Karpas-422 (cell line): ENCODE data around the gene PCSK4. TPM values are rescaled to one million over a fixed set of nuclear protein-coding genes. Genes with fewer than 3 reads are reported as not detected.

Experiments used
- DNase-seq: peaks from one replicate; pipeline ENCODE4 v3.0.0-alpha.2; 2015
- H2AFZ ChIP-seq: fragments of 200-600 bp; sonication (generic); 2 replicates; pipeline ENCODE4 v1.6.1; 2014; ENCODE audit warnings: antibody characterized with exemption, low read length, mixed read lengths
- H3K27ac ChIP-seq: fragments of 200-600 bp; sonication (generic); 2 replicates; pipeline ENCODE4 v1.5.1; 2014; ENCODE audit warnings: mild to moderate bottlenecking, low read length, moderate library complexity
- H3K27me3 ChIP-seq: fragments of 200-600 bp; sonication (generic); 2 replicates; pipeline ENCODE4 v1.6.1; 2014; ENCODE audit warnings: low read length, mixed read lengths
- H3K36me3 ChIP-seq: fragments of 200-600 bp; sonication (generic); 2 replicates; pipeline ENCODE4 v1.6.1; 2014; ENCODE audit warnings: low read length, mixed read lengths; ENCODE audit not compliant: insufficient read depth
- H3K4me1 ChIP-seq: fragments of 200-600 bp; sonication (generic); 2 replicates; pipeline ENCODE4 v1.6.1; 2014; ENCODE audit warnings: mild to moderate bottlenecking, low read length, mixed read lengths
- H3K4me2 ChIP-seq: fragments of 200-600 bp; sonication (generic); 2 replicates; pipeline ENCODE4 v1.6.1; 2014; ENCODE audit warnings: low read length, low read depth, mild to moderate bottlenecking; ENCODE audit not compliant: poor library complexity, severe bottlenecking
- H3K4me3 ChIP-seq: fragments of 200-600 bp; sonication (generic); 2 replicates; pipeline ENCODE4 v1.5.1; 2014; ENCODE audit warnings: mild to moderate bottlenecking, antibody characterized with exemption, low read length, mixed read lengths
- H3K79me2 ChIP-seq: fragments of 200-600 bp; sonication (generic); 2 replicates; pipeline ENCODE4 v1.6.1; 2014; ENCODE audit warnings: mild to moderate bottlenecking, low read length, mixed read lengths
- H3K9ac ChIP-seq: fragments of 200-600 bp; sonication (generic); 2 replicates; pipeline ENCODE4 v1.6.0; 2014; ENCODE audit warnings: low read length
- H3K9me2 ChIP-seq: fragments of 200-600 bp; sonication (generic), shearing (Covaris generic); replicated peaks from 2 replicates; pipeline ENCODE4 v1.6.0; 2014; ENCODE audit warnings: mild to moderate bottlenecking, low read length, moderate library complexity; ENCODE audit not compliant: insufficient read depth
- H3K9me3 ChIP-seq: fragments of 300-700, 200-600 bp; sonication (generic); 2 replicates; pipeline ENCODE4 v1.6.1; 2014; ENCODE audit warnings: low read length, mixed read lengths
- H4K20me1 ChIP-seq: fragments of 200-600 bp; sonication (generic); 2 replicates; pipeline ENCODE4 v1.6.1; 2014; ENCODE audit warnings: mild to moderate bottlenecking, antibody characterized with exemption, low read length, low read depth; ENCODE audit not compliant: insufficient read depth
- total RNA-seq: library from RNA; depleted of rRNA; stranded (reverse); fragments of >200 nt; shearing (Covaris generic); gene quantifications from 2 replicates; pipeline ENCODE4 v1.2.3, GENCODE V29; 2014; ENCODE audit warnings: low replicate concordance

PCSK4 gene
- total RNA-seq, 1 experiment from 2014 or later, result 2.0 TPM

GRCh38 chr19:1488282-1488601 is 1.9 kb downstream of the PCSK4 start:
- Histone ChIP-seq H3K4me3 (no peak overlapping the region), H4K20me1 (no peaks in the 10 kb centered on the region), H3K4me1 (peaks cover 16% of the 10 kb centered on the region), H3K79me2 (no peaks in the 10 kb centered on the region), H2AFZ (no peak overlapping the region), H3K27me3 (no peaks in the 10 kb centered on the region), H3K36me3 (no peaks in the 10 kb centered on the region), H3K27ac (no peak overlapping the region), H3K9ac (no peak overlapping the region), H3K9me2 (no peaks in the 10 kb centered on the region), H3K9me3 (no peaks in the 10 kb centered on the region), H3K4me2 (no peak overlapping the region)
- DNase-seq, result peak; percentile 38

- Histone ChIP-seq H3K9ac (no peak overlapping the region), H4K20me1 (no peaks in the 10 kb centered on the region), H3K4me1 (peaks cover 16% of the 10 kb centered on the region), H3K4me2 (no peak overlapping the region), H3K36me3 (no peaks in the 10 kb centered on the region), H3K79me2 (no peaks in the 10 kb centered on the region), H3K27me3 (no peaks in the 10 kb centered on the region), H3K27ac (no peak overlapping the region), H2AFZ (no peak overlapping the region), H3K9me3 (no peaks in the 10 kb centered on the region), H3K4me3 (no peak overlapping the region), H3K9me2 (no peaks in the 10 kb centered on the region)
- DNase-seq, result no peak
These were observed 2.4 kb downstream of the PCSK4 start for GRCh38 chr19:1487576-1488281.

- no peak overlapping the region for H3K9ac ChIP-seq
These were observed 3.2 kb downstream of the PCSK4 start for GRCh38 chr19:1486720-1487575.

GRCh38 chr19:1483979-1484428 is 6.1 kb downstream of the PCSK4 start:
- Histone ChIP-seq H3K4me3 (no peak overlapping the region), H3K4me2 (no peak overlapping the region), H4K20me1 (no peaks in the 10 kb centered on the region), H3K9me3 (no peaks in the 10 kb centered on the region), H3K9me2 (no peaks in the 10 kb centered on the region), H3K36me3 (no peaks in the 10 kb centered on the region), H3K79me2 (no peaks in the 10 kb centered on the region), H3K9ac (no peak overlapping the region), H3K27me3 (no peaks in the 10 kb centered on the region), H2AFZ (no peak overlapping the region), H3K27ac (no peak overlapping the region), H3K4me1 (peaks cover 5% of the 10 kb centered on the region)
- no peak for DNase-seq

More at GRCh38 chr19:1486720-1487575, 3.2 kb downstream of the PCSK4 start:
- no peak overlapping the region for H3K4me2 ChIP-seq
- peaks cover 16% of the 10 kb centered on the region for H3K4me1 ChIP-seq
- no peaks in the 10 kb centered on the region for H3K9me2 ChIP-seq
- H2AFZ ChIP-seq, result no peak overlapping the region
- H3K4me3 ChIP-seq, result no peak overlapping the region
- no peaks in the 10 kb centered on the region for H3K9me3 ChIP-seq
- DNase-seq, result no peak
- no peaks in the 10 kb centered on the region for H3K79me2 ChIP-seq
- no peaks in the 10 kb centered on the region for H3K27me3 ChIP-seq
- H3K36me3 ChIP-seq, result no peaks in the 10 kb centered on the region
- H3K27ac ChIP-seq, result no peak overlapping the region
- H4K20me1 ChIP-seq, result no peaks in the 10 kb centered on the region

- no peak for DNase-seq
- Histone ChIP-seq H3K9me3 (no peaks in the 10 kb centered on the region), H3K36me3 (no peaks in the 10 kb centered on the region), H3K79me2 (peaks cover 5% of the 10 kb centered on the region), H2AFZ (no peak overlapping the region), H3K4me3 (no peak overlapping the region), H3K4me1 (peaks cover 5% of the 10 kb centered on the region), H3K27me3 (no peaks in the 10 kb centered on the region), H3K9me2 (no peaks in the 10 kb centered on the region), H3K9ac (no peak overlapping the region), H3K27ac (no peak overlapping the region), H4K20me1 (no peaks in the 10 kb centered on the region), H3K4me2 (no peak overlapping the region)
These were observed 6.8 kb downstream of the PCSK4 start for GRCh38 chr19:1483131-1483978.

- Histone ChIP-seq H3K9me3 (no peaks in the 10 kb centered on the region), H3K9ac (no peak overlapping the region), H3K9me2 (no peaks in the 10 kb centered on the region), H2AFZ (no peak overlapping the region), H3K4me3 (no peak overlapping the region), H3K36me3 (no peaks in the 10 kb centered on the region), H4K20me1 (no peaks in the 10 kb centered on the region), H3K79me2 (peaks cover 11% of the 10 kb centered on the region), H3K27ac (no peak overlapping the region), H3K4me1 (peaks cover 11% of the 10 kb centered on the region), H3K4me2 (no peak overlapping the region), H3K27me3 (no peaks in the 10 kb centered on the region)
- DNase-seq, result no peak
These were observed 7.6 kb downstream of the PCSK4 start for GRCh38 chr19:1482361-1483130.

GRCh38 chr19:1481893-1482360 is 8.2 kb downstream of the PCSK4 start:
- Histone ChIP-seq H3K36me3 (peaks cover 4% of the 10 kb centered on the region; the same call in 1 of the 2 replicates), H2AFZ (no peak overlapping the region), H4K20me1 (peaks cover 4% of the 10 kb centered on the region; the same call in 1 of the 2 replicates), H3K9me2 (no peaks in the 10 kb centered on the region), H3K4me3 (no peak overlapping the region), H3K27me3 (no peaks in the 10 kb centered on the region), H3K9me3 (no peaks in the 10 kb centered on the region), H3K9ac (no peak overlapping the region), H3K79me2 (peaks cover 15% of the 10 kb centered on the region), H3K4me2 (no peak overlapping the region), H3K27ac (no peak overlapping the region), H3K4me1 (peaks cover 15% of the 10 kb centered on the region)
- DNase-seq, result no peak
